ENCODE results near the gene RAB13. TPM values are rescaled to one million over a fixed set of nuclear protein-coding genes. Genes with fewer than 3 reads are reported as not detected.

The RAB13 gene
- total RNA-seq, 1 donor from 2014 or later = 91.5 TPM

GRCh38 chr1:153991806-153992205 is 5.7 kb upstream of the RAB13 start:
- H3K27me3 Mint-ChIP-seq (ENCODE audit: low read depth) = no peaks in the 10 kb centered on the region
- H3K9me3 Mint-ChIP-seq = peaks cover 4% of the 10 kb centered on the region
- peaks cover 28% of the 10 kb centered on the region for H3K36me3 Mint-ChIP-seq (ENCODE audit: low read depth)
- DNase-seq (ENCODE audit: low read depth, low spot score) = no peak
- TF ChIP-seq, protein P1, sequence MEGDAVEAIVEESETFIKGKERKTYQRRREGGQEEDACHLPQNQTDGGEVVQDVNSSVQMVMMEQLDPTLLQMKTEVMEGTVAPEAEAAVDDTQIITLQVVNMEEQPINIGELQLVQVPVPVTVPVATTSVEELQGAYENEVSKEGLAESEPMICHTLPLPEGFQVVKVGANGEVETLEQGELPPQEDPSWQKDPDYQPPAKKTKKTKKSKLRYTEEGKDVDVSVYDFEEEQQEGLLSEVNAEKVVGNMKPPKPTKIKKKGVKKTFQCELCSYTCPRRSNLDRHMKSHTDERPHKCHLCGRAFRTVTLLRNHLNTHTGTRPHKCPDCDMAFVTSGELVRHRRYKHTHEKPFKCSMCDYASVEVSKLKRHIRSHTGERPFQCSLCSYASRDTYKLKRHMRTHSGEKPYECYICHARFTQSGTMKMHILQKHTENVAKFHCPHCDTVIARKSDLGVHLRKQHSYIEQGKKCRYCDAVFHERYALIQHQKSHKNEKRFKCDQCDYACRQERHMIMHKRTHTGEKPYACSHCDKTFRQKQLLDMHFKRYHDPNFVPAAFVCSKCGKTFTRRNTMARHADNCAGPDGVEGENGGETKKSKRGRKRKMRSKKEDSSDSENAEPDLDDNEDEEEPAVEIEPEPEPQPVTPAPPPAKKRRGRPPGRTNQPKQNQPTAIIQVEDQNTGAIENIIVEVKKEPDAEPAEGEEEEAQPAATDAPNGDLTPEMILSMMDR (conservative IDR thresholded peaks at IDR 0.05) = no peak
- peaks cover 34% of the 10 kb centered on the region for H3K4me1 Mint-ChIP-seq
- H3K4me3 Mint-ChIP-seq = peak overlapping the region; percentile 98
- H3K27ac Mint-ChIP-seq (ENCODE audit: unreplicated experiment) = peak overlapping the region; percentile 99

DNA sequence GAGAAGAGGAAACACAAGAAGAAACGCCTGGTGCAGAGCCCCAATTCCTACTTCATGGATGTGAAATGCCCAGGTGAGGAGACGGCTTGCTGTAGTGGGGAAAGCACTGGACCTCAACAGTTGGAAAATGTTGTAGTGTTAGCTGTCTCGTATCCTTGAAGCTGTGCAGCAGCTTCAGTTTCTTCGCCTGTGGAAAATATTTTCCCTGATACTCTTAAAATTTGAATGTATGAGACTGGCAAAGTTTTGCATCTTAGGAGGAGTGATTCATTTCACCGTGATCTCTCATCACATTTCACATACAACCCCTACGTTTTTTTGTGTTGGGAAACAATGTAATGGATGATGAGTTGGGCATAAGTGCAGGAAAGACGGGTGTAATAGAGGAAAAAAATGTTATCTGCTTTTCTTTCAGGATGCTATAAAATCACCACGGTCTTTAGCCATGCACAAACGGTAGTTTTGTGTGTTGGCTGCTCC is 5.1 kb upstream of the RAB13 start:
- Mint-ChIP-seq H3K27me3 (ENCODE audit: low read depth) (no peaks in the 10 kb centered on the region), H3K4me1 (peaks cover 40% of the 10 kb centered on the region), H3K27ac (ENCODE audit: unreplicated experiment) (peak overlapping the region; percentile 99), H3K36me3 (ENCODE audit: low read depth) (peaks cover 28% of the 10 kb centered on the region), H3K4me3 (peak overlapping the region; percentile 98), H3K9me3 (peaks cover 4% of the 10 kb centered on the region)
- no peak for DNase-seq (ENCODE audit: low read depth, low spot score)
- TF ChIP-seq, protein P1 (conservative IDR thresholded peaks at IDR 0.05) = no peak

DNA sequence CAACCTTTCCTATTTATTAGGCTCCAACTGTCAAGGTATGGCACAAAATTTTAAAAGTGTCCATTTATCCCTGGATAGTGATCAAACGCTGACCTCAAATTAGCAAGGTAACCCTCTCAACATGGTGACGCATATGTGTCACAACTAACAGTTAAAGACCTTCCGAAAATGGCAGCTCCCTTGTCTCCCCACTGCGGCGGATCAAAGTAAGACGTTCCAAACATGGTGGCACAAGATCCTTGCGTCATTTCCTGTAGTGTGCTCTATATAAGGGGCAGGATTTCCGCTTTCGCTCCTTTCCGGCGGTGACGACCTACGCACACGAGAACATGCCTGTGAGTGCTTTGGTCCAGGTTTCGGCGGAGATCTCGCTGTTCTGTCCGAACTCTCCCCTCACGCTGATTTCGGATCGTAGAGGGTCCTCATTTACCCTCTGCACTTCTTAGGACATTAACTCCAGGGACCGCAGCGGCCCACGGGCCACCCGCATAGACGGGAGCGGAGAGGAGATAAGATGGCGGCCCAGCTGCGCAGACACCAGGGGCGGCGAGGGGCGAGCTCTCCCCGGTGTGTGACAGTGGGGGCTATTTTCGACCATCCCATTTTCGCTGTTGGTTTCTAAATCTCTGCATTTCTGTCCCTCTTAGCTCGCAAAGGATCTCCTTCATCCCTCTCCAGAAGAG is 4.5 kb upstream of the RAB13 start, which contains the start of gene RPS27:
TSS of gene RPS27 (plus strand) at position 295 of the 683 bp plus-strand sequence. CDS start at position 330, 35 bp downstream.
- H3K27ac Mint-ChIP-seq (ENCODE audit: unreplicated experiment) = peak within 1 kb of the TSS; percentile 99
- H3K9me3 Mint-ChIP-seq = peaks cover 4% of the 10 kb centered on the region
- H3K4me1 Mint-ChIP-seq = peaks cover 44% of the 10 kb centered on the region
- H3K27me3 Mint-ChIP-seq (ENCODE audit: low read depth) = no peaks in the 10 kb centered on the region
- TF ChIP-seq, protein P1 (conservative IDR thresholded peaks at IDR 0.05) = no peak
- peak within 1 kb of the TSS; percentile 98 for H3K4me3 Mint-ChIP-seq
- H3K36me3 Mint-ChIP-seq (ENCODE audit: low read depth) = peaks cover 26% of the 10 kb centered on the region
- peak; percentile 83 for DNase-seq (ENCODE audit: low read depth, low spot score)

DNA sequence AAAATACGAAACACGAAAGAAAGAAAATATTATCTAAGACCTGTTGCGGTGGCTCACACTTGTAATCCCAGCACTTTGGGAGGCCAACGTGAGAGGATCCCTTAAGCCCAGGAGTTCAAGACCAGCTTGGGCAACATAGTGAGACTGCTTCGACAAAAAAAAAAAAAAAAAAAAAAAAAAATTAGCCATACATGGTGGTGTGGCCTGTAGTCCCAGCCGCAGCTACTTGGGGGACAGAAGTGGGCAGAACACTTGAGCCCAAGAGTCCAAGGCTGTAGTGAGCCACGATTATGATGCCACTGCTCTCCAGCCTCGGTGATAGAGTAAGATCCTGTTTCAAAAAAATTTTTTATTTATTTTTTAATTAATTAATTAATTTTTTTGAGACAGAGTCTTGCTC is 1.5 kb upstream of the RAB13 start:
- Mint-ChIP-seq H3K9me3 (peaks cover 4% of the 10 kb centered on the region), H3K4me3 (peak overlapping the region; percentile 98), H3K4me1 (peaks cover 51% of the 10 kb centered on the region), H3K27ac (ENCODE audit: unreplicated experiment) (no peak overlapping the region), H3K27me3 (ENCODE audit: low read depth) (no peaks in the 10 kb centered on the region), H3K36me3 (ENCODE audit: low read depth) (peaks cover 22% of the 10 kb centered on the region)
- TF ChIP-seq, protein P1 (conservative IDR thresholded peaks at IDR 0.05) = no peak
- no peak for DNase-seq (ENCODE audit: low read depth, low spot score)

- H3K27ac Mint-ChIP-seq (ENCODE audit: unreplicated experiment) = peak overlapping the region; percentile 91
- peaks cover 2% of the 10 kb centered on the region for H3K9me3 Mint-ChIP-seq
- TF ChIP-seq, protein P1 (conservative IDR thresholded peaks at IDR 0.05) = no peak
- H3K4me3 Mint-ChIP-seq = peak overlapping the region; percentile 98
- H3K36me3 Mint-ChIP-seq (ENCODE audit: low read depth) = peaks cover 10% of the 10 kb centered on the region
- peaks cover 37% of the 10 kb centered on the region for H3K4me1 Mint-ChIP-seq
- DNase-seq (ENCODE audit: low read depth, low spot score) = no peak
- H3K27me3 Mint-ChIP-seq (ENCODE audit: low read depth) = no peaks in the 10 kb centered on the region
Measured at GRCh38 chr1:153985341-153985912, 712 bp downstream of the RAB13 start.

All from neural crest cell (in vitro differentiated cells).